Transverse colon (tissue), 4 donors: ENCODE data around the gene SLC22A3. TPM values are rescaled to one million over a fixed set of nuclear protein-coding genes. Genes with fewer than 3 reads are reported as not detected.
A peak's percentile ranks its signal among the peaks of the same experiment; 100 is the strongest.

ENCODE experiments used
- DNase-seq: peaks from one replicate; pipeline ENCODE4 v3.0.0-alpha.2; 2019
- H3K27ac ChIP-seq, 4 donors: fragments of 200-600 bp; sonication (generic); 2 replicates each; pipeline ENCODE4 v1.5.1; 2016 to 2018; ENCODE audit warnings: inconsistent platforms in 4 of 4
- H3K27me3 ChIP-seq: fragments of 200-600 bp; sonication (generic); 2 replicates; pipeline ENCODE4 v1.5.1; 2017; ENCODE audit warnings: inconsistent platforms
- H3K36me3 ChIP-seq, 4 donors: fragments of 200-600 bp; sonication (generic); 2 replicates each; pipeline ENCODE4 v1.5.1; 2017 to 2019; ENCODE audit warnings: inconsistent platforms in 4 of 4
- H3K4me1 ChIP-seq, 4 donors: fragments of 200-600 bp; sonication (generic); 2 replicates each; pipeline ENCODE4 v1.5.1; 2017 to 2020; ENCODE audit warnings: inconsistent platforms in 4 of 4
- H3K4me3 ChIP-seq, 4 donors: fragments of 200-600 bp; sonication (generic); 1 replicate in 1 of 4; 2 replicates in 3 of 4; pipeline versions ENCODE4 v1.5.1 to v1.6.1; 2017 to 2019; ENCODE audit warnings: inconsistent platforms in 4 of 4
- H3K9me3 ChIP-seq, 2 donors: fragments of 200-600 bp; sonication (generic); 2 replicates each; pipeline ENCODE4 v1.5.1; 2017 to 2019; ENCODE audit warnings: inconsistent platforms in 2 of 2
- EP300 ChIP-seq: sonication (generic); formaldehyde crosslinking; IDR thresholded peaks from one replicate; pipeline ENCODE4 v1.6.1; 2017; ENCODE audit warnings: antibody characterized with exemption, low read depth
- POLR2A ChIP-seq: fragments of 450-650 bp; IDR thresholded peaks from one replicate; pipeline ENCODE4 v1.6.1; 2016; ENCODE audit warnings: antibody characterized with exemption, mild to moderate bottlenecking, moderate library complexity
- POLR2AphosphoS5 ChIP-seq, 3 donors: sonication (generic); formaldehyde crosslinking; IDR thresholded peaks; one replicate each; pipeline ENCODE4 v1.6.1; 2016; ENCODE audit warnings: antibody characterized with exemption in 3 of 3
- WGBS, 2 donors: methylation state at CpG; one replicate each; pipeline ENCODE4 v1.1.5; 2018; ENCODE audit warnings: low coverage in 1 of 2; 5-methylcytosine and 5-hydroxymethylcytosine counted together
- in situ Hi-C, 4 donors: fragments of 200-750 bp; cut with MboI; loops; one replicate each; pipeline versions ENCODE4 v1.15.0 to v1.15.1; 2017; ENCODE audit warnings: low sequenced_read_pairs in 3 of 4, low pct_ligation_motif_present in 1 of 4, low pct_unique_long_range_greater_than_20kb in 1 of 4
- intact Hi-C: fragments of 100-400 bp; cut with DNase I; formaldehyde crosslinking; loops from one replicate; pipeline ENCODE4 v1.15.1; 2023; ENCODE audit warnings: low total_unique reads
- total RNA-seq, 4 donors: library from RNA; depleted of rRNA; stranded (reverse); fragments of >200 nt; gene quantifications; one replicate each; pipeline ENCODE4 v1.1.0, GENCODE V29; 2016
- TF ChIP-seq, protein P1 (sequence below), 5 experiments: fragments of 200-600 bp in 3 of 5; fragments of 450-650 bp in 2 of 5; sonication (generic) in 3 of 5; IDR thresholded peaks; 1 replicate in 2 of 5; 2 replicates in 3 of 5; pipeline ENCODE4 v1.5.1; 2016 to 2017; ENCODE audit warnings: antibody characterized with exemption in 5 of 5, inconsistent platforms in 3 of 5, mild to moderate bottlenecking in 2 of 5, moderate library complexity in 1 of 5

Gene SLC22A3
- total RNA-seq, 4 donors from 2014 or later: 4.5 to 12.0 (median 6.9) TPM

- WGBS, 2 donors: 70 to 71% methylated on average over 2 of the region's 2 CpGs
- Histone ChIP-seq H3K4me1 (no peaks in the 10 kb centered on the region), H3K36me3 (no peaks in the 10 kb centered on the region), H3K9me3 (no peaks in the 10 kb centered on the region), H3K27ac (peak overlapping the region in 2 of 4 donors; percentile 15 to 56), H3K4me3 (no peak overlapping the region), H3K27me3 (no peaks in the 10 kb centered on the region)
- intact Hi-C loops (no loop called here), in situ Hi-C loops (no loop called here)
- TF ChIP-seq POLR2AphosphoS5 (IDR thresholded peaks at IDR 0.05): peak in 1 of 3 donors; percentile 39
- TF ChIP-seq, protein P1, sequence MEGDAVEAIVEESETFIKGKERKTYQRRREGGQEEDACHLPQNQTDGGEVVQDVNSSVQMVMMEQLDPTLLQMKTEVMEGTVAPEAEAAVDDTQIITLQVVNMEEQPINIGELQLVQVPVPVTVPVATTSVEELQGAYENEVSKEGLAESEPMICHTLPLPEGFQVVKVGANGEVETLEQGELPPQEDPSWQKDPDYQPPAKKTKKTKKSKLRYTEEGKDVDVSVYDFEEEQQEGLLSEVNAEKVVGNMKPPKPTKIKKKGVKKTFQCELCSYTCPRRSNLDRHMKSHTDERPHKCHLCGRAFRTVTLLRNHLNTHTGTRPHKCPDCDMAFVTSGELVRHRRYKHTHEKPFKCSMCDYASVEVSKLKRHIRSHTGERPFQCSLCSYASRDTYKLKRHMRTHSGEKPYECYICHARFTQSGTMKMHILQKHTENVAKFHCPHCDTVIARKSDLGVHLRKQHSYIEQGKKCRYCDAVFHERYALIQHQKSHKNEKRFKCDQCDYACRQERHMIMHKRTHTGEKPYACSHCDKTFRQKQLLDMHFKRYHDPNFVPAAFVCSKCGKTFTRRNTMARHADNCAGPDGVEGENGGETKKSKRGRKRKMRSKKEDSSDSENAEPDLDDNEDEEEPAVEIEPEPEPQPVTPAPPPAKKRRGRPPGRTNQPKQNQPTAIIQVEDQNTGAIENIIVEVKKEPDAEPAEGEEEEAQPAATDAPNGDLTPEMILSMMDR (IDR thresholded peaks at IDR 0.05): no peak
- no peak for DNase-seq
Observed at GRCh38 chr6:160400446-160400845, 52.3 kb downstream of the SLC22A3 start.

- DNase-seq: no peak
- TF ChIP-seq EP300 (no peak), POLR2AphosphoS5 (IDR thresholded peaks at IDR 0.05) (no peak), POLR2A (no peak)
- TF ChIP-seq, protein P1 (IDR thresholded peaks at IDR 0.05): no peak
- Histone ChIP-seq H3K9me3 (no peaks in the 10 kb centered on the region), H3K27ac (no peak overlapping the region), H3K27me3 (no peaks in the 10 kb centered on the region), H3K4me3 (no peak overlapping the region), H3K4me1 (no peaks in the 10 kb centered on the region), H3K36me3 (no peaks in the 10 kb centered on the region)
- intact Hi-C loops: no loop called here
- in situ Hi-C loops: no loop called here
- 76 to 80% methylated on average over 4 to 5 of the region's 5 CpGs for WGBS, 2 donors
Observed at GRCh38 chr6:160408528-160408927, 60.4 kb downstream of the SLC22A3 start.

DNA sequence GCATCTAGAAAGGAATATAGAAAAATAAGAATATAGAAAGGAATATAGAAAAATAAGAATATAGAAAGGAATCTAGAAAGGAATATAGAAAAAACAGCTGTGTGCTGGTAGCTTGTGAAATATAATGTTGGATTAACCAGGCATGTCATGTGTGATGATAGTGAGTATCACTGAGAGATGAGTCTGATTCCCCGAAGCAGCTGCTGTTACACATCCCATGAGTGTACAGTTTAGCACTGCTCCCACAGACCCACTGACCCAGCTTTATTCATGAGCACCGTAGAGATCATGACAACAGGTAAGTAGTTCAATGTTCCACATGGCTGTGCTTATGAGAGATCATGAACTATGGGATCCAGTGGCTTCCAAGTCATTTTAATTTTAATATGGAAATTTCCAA is 64.8 kb downstream of the SLC22A3 start:
- in situ Hi-C loops (no loop called here), intact Hi-C loops (no loop called here)
- DNase-seq: no peak
- Histone ChIP-seq H3K27ac (no peak overlapping the region), H3K9me3 (no peaks in the 10 kb centered on the region), H3K36me3 (no peaks in the 10 kb centered on the region), H3K4me3 (no peak overlapping the region), H3K4me1 (no peaks in the 10 kb centered on the region), H3K27me3 (no peaks in the 10 kb centered on the region)
- TF ChIP-seq EP300: no peak
- no peak for TF ChIP-seq POLR2A
- TF ChIP-seq POLR2AphosphoS5 (IDR thresholded peaks at IDR 0.05): no peak
- TF ChIP-seq, protein P1 (IDR thresholded peaks at IDR 0.05): no peak
- WGBS, 2 donors: 82% methylated on average over 2 of the region's 2 CpGs; no CpG with 5 or more reads in 1 of the 2 donors

DNA sequence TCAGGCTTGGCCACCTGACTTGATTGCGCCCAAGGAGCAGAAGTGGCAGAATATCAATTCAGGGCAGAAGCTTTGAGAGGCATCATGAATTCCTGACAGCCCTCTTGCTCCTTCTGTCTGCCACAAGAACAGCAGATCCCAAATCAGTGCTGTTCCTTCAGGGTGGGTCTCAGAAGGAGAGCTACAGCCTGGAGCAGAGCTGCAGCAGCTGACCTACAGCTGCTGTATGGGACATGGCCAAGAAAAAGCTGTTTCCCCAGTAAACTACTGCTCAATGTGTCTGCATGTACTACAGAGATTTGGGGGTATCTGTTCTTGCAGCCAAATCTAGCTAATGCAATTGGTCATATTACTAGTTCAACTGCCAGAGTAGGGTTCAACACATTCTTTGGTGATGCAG is 69.0 kb downstream of the SLC22A3 start:
- in situ Hi-C loops: no loop called here
- Histone ChIP-seq H3K4me1 (peaks cover 0 to 3% (median 0%) of the 10 kb centered on the region in 4 donors), H3K27ac (no peak overlapping the region), H3K9me3 (no peaks in the 10 kb centered on the region), H3K36me3 (no peaks in the 10 kb centered on the region), H3K4me3 (no peak overlapping the region), H3K27me3 (no peaks in the 10 kb centered on the region)
- intact Hi-C loops: no loop called here
- TF ChIP-seq POLR2A (no peak), EP300 (no peak), POLR2AphosphoS5 (IDR thresholded peaks at IDR 0.05) (no peak)
- TF ChIP-seq, protein P1 (IDR thresholded peaks at IDR 0.05): no peak
- WGBS, 2 donors: 80 to 100% methylated on average over 1 of the region's 1 CpG
- no peak for DNase-seq
